ENCODE results near the gene JAKMIP1.
"Not testable (repeated sequence)": the region's sequence is repeated elsewhere in the genome, so short reads cannot be mapped to it uniquely, and the experiment has no call there.

Gene JAKMIP1

GRCh38 chr4:6216588-6216987 is 16.2 kb upstream of the JAKMIP1 start:
- Histone ChIP-seq H3K9ac (ENCODE audit: low read length) (no peak overlapping the region), H3K79me2 (ENCODE audit: low read length) (no peaks in the 10 kb centered on the region), H3K36me3 (replicated peaks; ENCODE audit: insufficient read depth, low read length) (no peaks in the 10 kb centered on the region), H3K9me3 (replicated peaks; ENCODE audit: insufficient read depth, low read length) (no peaks in the 10 kb centered on the region), H3K9me2 (replicated peaks; ENCODE audit: insufficient read depth, low read length) (no peaks in the 10 kb centered on the region), H3K27me3 (replicated peaks; ENCODE audit: insufficient read depth, low read length) (no peaks in the 10 kb centered on the region), H4K20me1 (ENCODE audit: insufficient read depth, low read length) (no peaks in the 10 kb centered on the region), H3K4me3 (ENCODE audit: low read length) (no peak overlapping the region), H3F3A (ENCODE audit: insufficient read depth, low read length) (no peaks in the 10 kb centered on the region), H3K27ac (ENCODE audit: low read length) (no peak overlapping the region), H3K4me2 (ENCODE audit: low read depth, low read length) (no peak overlapping the region), H2AFZ (ENCODE audit: low read length) (no peak overlapping the region), H3K4me1 (ENCODE audit: low read length) (peaks cover 10% of the 10 kb centered on the region; the same call in 1 of the 2 replicates)
- TF ChIP-seq EZH2phosphoT487 (IDR thresholded peaks at IDR 0.05; ENCODE audit: low read length), result no peak
- TF ChIP-seq, protein P1, sequence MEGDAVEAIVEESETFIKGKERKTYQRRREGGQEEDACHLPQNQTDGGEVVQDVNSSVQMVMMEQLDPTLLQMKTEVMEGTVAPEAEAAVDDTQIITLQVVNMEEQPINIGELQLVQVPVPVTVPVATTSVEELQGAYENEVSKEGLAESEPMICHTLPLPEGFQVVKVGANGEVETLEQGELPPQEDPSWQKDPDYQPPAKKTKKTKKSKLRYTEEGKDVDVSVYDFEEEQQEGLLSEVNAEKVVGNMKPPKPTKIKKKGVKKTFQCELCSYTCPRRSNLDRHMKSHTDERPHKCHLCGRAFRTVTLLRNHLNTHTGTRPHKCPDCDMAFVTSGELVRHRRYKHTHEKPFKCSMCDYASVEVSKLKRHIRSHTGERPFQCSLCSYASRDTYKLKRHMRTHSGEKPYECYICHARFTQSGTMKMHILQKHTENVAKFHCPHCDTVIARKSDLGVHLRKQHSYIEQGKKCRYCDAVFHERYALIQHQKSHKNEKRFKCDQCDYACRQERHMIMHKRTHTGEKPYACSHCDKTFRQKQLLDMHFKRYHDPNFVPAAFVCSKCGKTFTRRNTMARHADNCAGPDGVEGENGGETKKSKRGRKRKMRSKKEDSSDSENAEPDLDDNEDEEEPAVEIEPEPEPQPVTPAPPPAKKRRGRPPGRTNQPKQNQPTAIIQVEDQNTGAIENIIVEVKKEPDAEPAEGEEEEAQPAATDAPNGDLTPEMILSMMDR (IDR thresholded peaks at IDR 0.05; ENCODE audit: low read length), result no peak
- TF ChIP-seq EZH2 (optimal IDR thresholded peaks at IDR 0.05; ENCODE audit: low read depth, low read length), result no peak
- DNase-seq, result no peak

DNA sequence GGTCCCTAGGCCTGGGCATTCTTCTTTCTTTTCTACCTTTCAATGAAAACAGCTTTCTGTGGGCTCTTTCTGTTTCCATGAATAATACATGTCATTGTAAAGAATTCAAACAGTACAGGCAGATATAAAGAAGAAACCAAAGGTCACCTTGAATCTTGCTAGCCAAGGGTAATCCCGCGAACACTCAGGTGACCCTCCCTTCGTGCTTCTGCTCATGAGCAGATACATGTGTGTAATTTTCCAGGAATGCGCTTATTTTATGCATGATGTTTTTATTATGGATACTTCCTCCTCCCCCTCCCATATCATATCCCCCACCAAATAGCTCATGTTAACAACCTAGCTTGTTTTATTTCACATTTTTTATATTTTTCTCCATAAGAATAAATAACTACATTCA is 9.6 kb upstream of the JAKMIP1 start:
- no peaks in the 10 kb centered on the region for H3K36me3 ChIP-seq (replicated peaks; ENCODE audit: insufficient read depth, low read length)
- no peaks in the 10 kb centered on the region for H3K9me2 ChIP-seq (replicated peaks; ENCODE audit: insufficient read depth, low read length)
- TF ChIP-seq, protein P1 (IDR thresholded peaks at IDR 0.05; ENCODE audit: low read length), result no peak
- TF ChIP-seq EZH2 (optimal IDR thresholded peaks at IDR 0.05; ENCODE audit: low read depth, low read length) (no peak), EZH2phosphoT487 (IDR thresholded peaks at IDR 0.05; ENCODE audit: low read length) (no peak)
- H3F3A ChIP-seq (ENCODE audit: insufficient read depth, low read length), result no peaks in the 10 kb centered on the region
- no peaks in the 10 kb centered on the region for H3K9me3 ChIP-seq (replicated peaks; ENCODE audit: insufficient read depth, low read length)
- H3K4me3 ChIP-seq (ENCODE audit: low read length), result no peak overlapping the region
- H2AFZ ChIP-seq (ENCODE audit: low read length), result no peak overlapping the region
- no peaks in the 10 kb centered on the region for H4K20me1 ChIP-seq (ENCODE audit: insufficient read depth, low read length)
- H3K4me2 ChIP-seq (ENCODE audit: low read depth, low read length), result no peak overlapping the region
- no peaks in the 10 kb centered on the region for H3K79me2 ChIP-seq (ENCODE audit: low read length)
- no peak overlapping the region for H3K27ac ChIP-seq (ENCODE audit: low read length)
- no peaks in the 10 kb centered on the region for H3K27me3 ChIP-seq (replicated peaks; ENCODE audit: insufficient read depth, low read length)
- H3K9ac ChIP-seq (ENCODE audit: low read length), result no peak overlapping the region
- no peaks in the 10 kb centered on the region for H3K4me1 ChIP-seq (ENCODE audit: low read length)
- no peak for DNase-seq

DNA sequence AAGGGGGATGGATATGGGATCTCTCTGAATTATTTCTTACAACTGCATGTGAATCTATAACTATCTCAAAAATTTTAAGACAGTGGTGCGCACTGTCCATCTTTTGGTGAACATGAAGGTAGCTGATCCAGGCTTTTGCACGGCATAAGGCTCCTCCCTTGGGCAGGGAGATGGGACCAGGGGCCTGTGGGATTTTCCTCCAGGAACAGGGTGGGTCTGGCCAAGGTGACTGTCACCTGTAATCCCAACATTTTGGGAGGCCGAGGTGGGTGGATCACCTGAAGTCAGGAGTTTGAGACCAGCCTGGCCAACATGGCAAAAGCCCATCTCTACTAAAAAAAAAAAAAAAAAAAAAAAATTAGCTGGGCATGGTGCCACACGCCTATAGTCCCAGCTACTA is 8.9 kb upstream of the JAKMIP1 start:
- not testable (repeated sequence) for H3K9ac ChIP-seq (ENCODE audit: low read length); H3K4me1 ChIP-seq (ENCODE audit: low read length); H3K36me3 ChIP-seq (replicated peaks; ENCODE audit: insufficient read depth, low read length); DNase-seq; H3K27me3 ChIP-seq (replicated peaks; ENCODE audit: insufficient read depth, low read length); H3K4me3 ChIP-seq (ENCODE audit: low read length); H2AFZ ChIP-seq (ENCODE audit: low read length); H3K27ac ChIP-seq (ENCODE audit: low read length); H3K9me3 ChIP-seq (replicated peaks; ENCODE audit: insufficient read depth, low read length); H4K20me1 ChIP-seq (ENCODE audit: insufficient read depth, low read length); H3K4me2 ChIP-seq (ENCODE audit: low read depth, low read length); H3K9me2 ChIP-seq (replicated peaks; ENCODE audit: insufficient read depth, low read length); H3F3A ChIP-seq (ENCODE audit: insufficient read depth, low read length); H3K79me2 ChIP-seq (ENCODE audit: low read length)

GRCh38 chr4:6208416-6208815 is 8.1 kb upstream of the JAKMIP1 start:
- no peak overlapping the region for H3K4me3 ChIP-seq (ENCODE audit: low read length)
- no peaks in the 10 kb centered on the region for H3F3A ChIP-seq (ENCODE audit: insufficient read depth, low read length)
- no peak for TF ChIP-seq EZH2 (optimal IDR thresholded peaks at IDR 0.05; ENCODE audit: low read depth, low read length)
- TF ChIP-seq, protein P1 (IDR thresholded peaks at IDR 0.05; ENCODE audit: low read length), result no peak
- no peak for TF ChIP-seq EZH2phosphoT487 (IDR thresholded peaks at IDR 0.05; ENCODE audit: low read length)
- H3K9ac ChIP-seq (ENCODE audit: low read length), result no peak overlapping the region
- H4K20me1 ChIP-seq (ENCODE audit: insufficient read depth, low read length), result no peaks in the 10 kb centered on the region
- H3K4me2 ChIP-seq (ENCODE audit: low read depth, low read length), result no peak overlapping the region
- H3K27me3 ChIP-seq (replicated peaks; ENCODE audit: insufficient read depth, low read length), result no peaks in the 10 kb centered on the region
- H3K4me1 ChIP-seq (ENCODE audit: low read length), result no peaks in the 10 kb centered on the region
- no peaks in the 10 kb centered on the region for H3K79me2 ChIP-seq (ENCODE audit: low read length)
- no peak overlapping the region for H3K27ac ChIP-seq (ENCODE audit: low read length)
- no peaks in the 10 kb centered on the region for H3K36me3 ChIP-seq (replicated peaks; ENCODE audit: insufficient read depth, low read length)
- DNase-seq, result no peak
- no peaks in the 10 kb centered on the region for H3K9me2 ChIP-seq (replicated peaks; ENCODE audit: insufficient read depth, low read length)
- no peaks in the 10 kb centered on the region for H3K9me3 ChIP-seq (replicated peaks; ENCODE audit: insufficient read depth, low read length)
- H2AFZ ChIP-seq (ENCODE audit: low read length), result no peak overlapping the region

Data from MM.1S (cell line).